Uterus (tissue), 4 donors: Measurements from ENCODE around the gene CNTNAP1. TPM values are rescaled to one million over a fixed set of nuclear protein-coding genes. Genes with fewer than 3 reads are reported as not detected.

Experiments
- DNase-seq, 2 donors: peaks; one replicate each; pipeline ENCODE4 v3.0.0-alpha.2; 2019 to 2020
- H3K27ac ChIP-seq, 2 donors: fragments of 200-600 bp; sonication (generic); 1 replicate in 1 of 2; 2 replicates in 1 of 2; pipeline ENCODE4 v1.5.1; 2016 to 2018
- H3K27me3 ChIP-seq, 2 donors: fragments of 200-600 bp; sonication (generic); one replicate each; pipeline ENCODE4 v1.5.1; 2018 to 2019; ENCODE audit warnings: control low read depth in 1 of 2
- H3K36me3 ChIP-seq, 2 donors: fragments of 200-600 bp; sonication (generic); one replicate each; pipeline ENCODE4 v1.5.1; 2019; ENCODE audit warnings: control low read depth in 1 of 2
- H3K4me1 ChIP-seq, 2 donors: fragments of 200-600 bp; sonication (generic); one replicate each; pipeline ENCODE4 v1.5.1; 2018 to 2019; ENCODE audit warnings: control low read depth in 1 of 2
- H3K4me3 ChIP-seq, 2 donors: fragments of 200-600 bp; sonication (generic); 1 replicate in 1 of 2; 2 replicates in 1 of 2; pipeline ENCODE4 v1.5.1; 2018 to 2019; ENCODE audit warnings: mild to moderate bottlenecking in 1 of 2
- H3K9me3 ChIP-seq, 2 donors: fragments of 200-600 bp; sonication (generic); one replicate each; pipeline ENCODE4 v1.5.1; 2019; ENCODE audit warnings: control low read depth in 1 of 2
- CTCF ChIP-seq, 4 experiments: fragments of 200-600 bp in 2 of 4; fragments of 450-650 bp in 2 of 4; sonication (generic) in 2 of 4; IDR thresholded peaks; one replicate each; pipeline ENCODE4 v1.5.1; 2016 to 2019; ENCODE audit warnings: antibody characterized with exemption in 4 of 4, mild to moderate bottlenecking in 2 of 4, moderate library complexity in 1 of 4
- POLR2A ChIP-seq, 2 donors: fragments of 450-650 bp; IDR thresholded peaks; one replicate each; pipeline ENCODE4 v1.6.1; 2016; ENCODE audit warnings: antibody characterized with exemption in 2 of 2, mild to moderate bottlenecking in 1 of 2, moderate library complexity in 1 of 2
- intact Hi-C: fragments of 100-400 bp; cut with DNase I; formaldehyde crosslinking; loops from one replicate; pipeline ENCODE4 v1.15.1; 2023; ENCODE audit warnings: low total_unique reads
- total RNA-seq, 4 donors: library from RNA; depleted of rRNA in 3 of 4; stranded (reverse); fragments of >200 nt in 3 of 4; gene quantifications; one replicate each; pipeline versions ENCODE4 v1.1.0 to v1.2.4, GENCODE V29; 2014 to 2023
- donor health status: DM: yes; HTN: yes; CAD: no.

CNTNAP1 gene
- total RNA-seq, 4 donors from 2014 or later: 1.5 to 61.5 (median 26.5) TPM

GRCh38 chr17:42700586-42701289 is 18.4 kb downstream of the CNTNAP1 start:
- TF ChIP-seq POLR2A (IDR thresholded peaks at IDR 0.05) (no peak), CTCF (IDR thresholded peaks at IDR 0.05) (no peak)
- no peak overlapping the region for H3K4me3 ChIP-seq
- H3K27ac ChIP-seq: peak overlapping the region; percentile 65 to 74
- no peaks in the 10 kb centered on the region for H3K36me3 ChIP-seq
- no peaks in the 10 kb centered on the region for H3K27me3 ChIP-seq
- intact Hi-C loops: no loop called here
- H3K4me1 ChIP-seq: peaks cover 0 to 9% of the 10 kb centered on the region in 2 donors
- no peak for DNase-seq
- no peaks in the 10 kb centered on the region for H3K9me3 ChIP-seq

GRCh38 chr17:42702446-42702845 is 20.1 kb downstream of the CNTNAP1 start:
- H3K4me3 ChIP-seq: no peak overlapping the region
- H3K36me3 ChIP-seq: no peaks in the 10 kb centered on the region
- H3K27ac ChIP-seq: no peak overlapping the region
- no peaks in the 10 kb centered on the region for H3K27me3 ChIP-seq
- no peaks in the 10 kb centered on the region for H3K9me3 ChIP-seq
- intact Hi-C loops: no loop called here
- peaks cover 0 to 9% of the 10 kb centered on the region in 2 donors for H3K4me1 ChIP-seq
- DNase-seq: no peak
- TF ChIP-seq POLR2A (IDR thresholded peaks at IDR 0.05) (no peak), CTCF (IDR thresholded peaks at IDR 0.05) (no peak)

DNA sequence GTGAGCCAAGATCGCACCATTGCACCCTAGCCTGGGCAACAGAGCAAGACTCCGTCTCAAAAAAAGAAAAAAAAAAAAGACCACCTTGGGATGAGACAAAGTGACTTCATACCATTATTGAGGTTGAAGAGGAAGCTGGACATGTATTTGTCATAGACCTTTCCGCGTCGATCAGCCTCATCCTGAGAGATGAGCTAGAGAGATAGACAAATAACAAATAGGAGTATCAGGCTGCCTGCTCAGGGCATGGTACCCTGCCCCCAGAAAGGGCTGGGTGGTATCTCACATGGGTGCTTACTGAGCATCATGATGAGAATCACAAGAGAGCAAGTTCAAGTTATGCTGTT is 22.1 kb downstream of the CNTNAP1 start:
- Histone ChIP-seq H3K4me1 (peaks cover 0 to 4% of the 10 kb centered on the region in 2 donors), H3K36me3 (no peaks in the 10 kb centered on the region), H3K27ac (no peak overlapping the region), H3K4me3 (no peak overlapping the region), H3K27me3 (no peaks in the 10 kb centered on the region), H3K9me3 (no peaks in the 10 kb centered on the region)
- DNase-seq: no peak
- TF ChIP-seq POLR2A (IDR thresholded peaks at IDR 0.05): no peak
- intact Hi-C loops: no loop called here

DNA sequence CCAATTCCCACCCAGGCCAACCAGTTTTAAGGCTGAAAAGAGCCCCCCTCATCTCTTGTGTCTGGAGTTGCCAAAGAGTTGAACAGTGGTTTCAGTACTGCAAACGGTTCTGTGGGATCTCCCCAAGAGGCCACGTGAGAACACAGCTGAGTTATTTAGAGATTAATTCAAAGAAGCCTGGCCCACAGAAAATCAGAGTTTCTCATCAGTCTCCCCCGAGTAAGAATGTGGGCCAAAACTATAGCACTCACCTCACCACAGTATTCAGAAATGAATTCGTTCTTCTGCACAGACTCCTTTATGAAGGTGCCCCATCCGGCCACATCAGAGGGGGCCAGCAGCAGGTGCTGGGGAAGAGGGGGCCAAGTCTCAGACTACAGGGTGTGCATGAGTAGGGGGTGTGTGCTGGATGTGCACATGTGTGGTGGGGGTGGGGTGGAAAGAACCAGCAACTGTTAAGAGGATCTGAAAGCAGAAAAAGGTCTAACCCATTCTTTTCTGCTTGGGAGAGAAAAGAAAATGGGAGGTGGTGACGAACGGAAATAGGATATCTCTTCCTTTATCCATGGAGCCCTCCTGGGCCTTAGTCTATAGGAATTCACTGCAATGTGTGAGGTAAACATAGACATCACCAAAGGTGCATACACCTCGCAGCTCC is 22.6 kb downstream of the CNTNAP1 start:
- intact Hi-C loops: no loop called here
- Histone ChIP-seq H3K27me3 (no peaks in the 10 kb centered on the region), H3K4me1 (no peaks in the 10 kb centered on the region), H3K36me3 (no peaks in the 10 kb centered on the region), H3K27ac (no peak overlapping the region), H3K9me3 (no peaks in the 10 kb centered on the region), H3K4me3 (no peak overlapping the region)
- TF ChIP-seq CTCF (IDR thresholded peaks at IDR 0.05) (no peak), POLR2A (IDR thresholded peaks at IDR 0.05) (no peak)
- no peak for DNase-seq

- Histone ChIP-seq H3K9me3 (no peaks in the 10 kb centered on the region), H3K27ac (no peak overlapping the region), H3K36me3 (no peaks in the 10 kb centered on the region), H3K27me3 (no peaks in the 10 kb centered on the region), H3K4me1 (no peaks in the 10 kb centered on the region), H3K4me3 (no peak overlapping the region)
- TF ChIP-seq POLR2A (IDR thresholded peaks at IDR 0.05) (no peak), CTCF (IDR thresholded peaks at IDR 0.05) (no peak)
- DNase-seq: no peak
- intact Hi-C loops: no loop called here
Measured at GRCh38 chr17:42706732-42707131, 24.4 kb downstream of the CNTNAP1 start.
